DOHH2 (cell line): ENCODE measurements around the gene VWA7.

Experiments
- H3F3A ChIP-seq: fragments of 200-600 bp; sonication (generic), shearing (Covaris generic); 2 replicates; pipeline ENCODE4 v1.6.0; 2016; ENCODE audit warnings: antibody characterized with exemption, mild to moderate bottlenecking; ENCODE audit not compliant: control insufficient read depth, insufficient read depth
- H3K27ac ChIP-seq: fragments of 200-600 bp; sonication (generic); 2 replicates; pipeline ENCODE4 v1.5.1; 2014; ENCODE audit warnings: low read depth, mild to moderate bottlenecking, low read length, moderate library complexity
- H3K27me3 ChIP-seq: fragments of 200-600 bp; sonication (generic); 2 replicates; pipeline ENCODE4 v1.6.1; 2014; ENCODE audit warnings: mild to moderate bottlenecking, low read length, mixed read lengths; ENCODE audit not compliant: control insufficient read depth
- H3K36me3 ChIP-seq: fragments of 200-600 bp; sonication (generic); 2 replicates; pipeline ENCODE4 v1.6.1; 2014; ENCODE audit warnings: mild to moderate bottlenecking, low read length, moderate library complexity, mixed read lengths; ENCODE audit not compliant: control insufficient read depth
- H3K4me1 ChIP-seq: fragments of 200-600 bp; sonication (generic); 2 replicates; pipeline ENCODE4 v1.6.1; 2014; ENCODE audit warnings: mild to moderate bottlenecking, low read length, mixed read lengths; ENCODE audit not compliant: control insufficient read depth
- H3K4me2 ChIP-seq: fragments of 200-600 bp; sonication (generic); 2 replicates; pipeline ENCODE4 v1.6.0; 2014; ENCODE audit warnings: mild to moderate bottlenecking, low read length, moderate library complexity
- H3K4me3 ChIP-seq: fragments of 200-600 bp; sonication (generic); 2 replicates; pipeline ENCODE4 v1.5.1; 2014; ENCODE audit warnings: mild to moderate bottlenecking, low read length, mixed read lengths
- H3K79me2 ChIP-seq: fragments of 200-600 bp; sonication (generic); 2 replicates; pipeline ENCODE4 v1.6.1; 2014; ENCODE audit warnings: mild to moderate bottlenecking, low read length, mixed read lengths; ENCODE audit not compliant: control insufficient read depth
- H3K9me2 ChIP-seq: fragments of 200-600 bp; sonication (generic); replicated peaks from 2 replicates; pipeline ENCODE4 v1.6.1; 2014; ENCODE audit warnings: mild to moderate bottlenecking, low read length, mixed read lengths; ENCODE audit not compliant: control insufficient read depth
- H3K9me3 ChIP-seq: fragments of 200-600 bp; sonication (generic); 2 replicates; pipeline ENCODE4 v1.6.1; 2014; ENCODE audit warnings: antibody characterized with exemption, low read length, mixed read lengths; ENCODE audit not compliant: control insufficient read depth, insufficient read depth
- H4K20me1 ChIP-seq: fragments of 200-600 bp; sonication (generic); 2 replicates; pipeline ENCODE4 v1.6.0; 2014; ENCODE audit warnings: low read depth, mild to moderate bottlenecking, antibody characterized with exemption, low read length, moderate library complexity; ENCODE audit not compliant: control insufficient read depth, insufficient read depth
- CTCF ChIP-seq: fragments of 200-600 bp; sonication (generic); IDR thresholded peaks from one replicate; pipeline ENCODE4 v1.5.1; 2014; ENCODE audit warnings: antibody characterized with exemption, mild to moderate bottlenecking, low read depth, low read length; ENCODE audit not compliant: poor library complexity, severe bottlenecking
- EZH2phosphoT487 ChIP-seq: fragments of 200-600 bp; sonication (generic); IDR thresholded peaks from 2 replicates; pipeline ENCODE4 v1.6.1; 2017; ENCODE audit warnings: borderline replicate concordance, mild to moderate bottlenecking, antibody characterized with exemption, low read length, moderate library complexity, mixed read lengths

VWA7 gene

GRCh38 chr6:31776485-31776988 lies 591 bp downstream of the VWA7 start:
- Histone ChIP-seq H3K4me1 (peaks cover 17% of the 10 kb centered on the region), H3K36me3 (peaks cover 38% of the 10 kb centered on the region), H3K27me3 (no peaks in the 10 kb centered on the region), H3K4me3 (peak overlapping the region; percentile 19; the same call in 1 of the 2 replicates), H3K79me2 (no peaks in the 10 kb centered on the region), H3K9me3 (no peaks in the 10 kb centered on the region), H4K20me1 (no peaks in the 10 kb centered on the region), H3K4me2 (peak overlapping the region; percentile 43), H3K27ac (no peak overlapping the region), H3F3A (no peaks in the 10 kb centered on the region), H3K9me2 (no peaks in the 10 kb centered on the region)
- TF ChIP-seq CTCF = no peak
- no peak for TF ChIP-seq EZH2phosphoT487

- Histone ChIP-seq H3K9me3 (no peaks in the 10 kb centered on the region), H3K79me2 (no peaks in the 10 kb centered on the region), H3F3A (no peaks in the 10 kb centered on the region), H3K4me1 (peaks cover 17% of the 10 kb centered on the region), H3K9me2 (no peaks in the 10 kb centered on the region), H3K4me3 (no peak overlapping the region), H3K27ac (no peak overlapping the region), H3K36me3 (peaks cover 31% of the 10 kb centered on the region), H3K4me2 (no peak overlapping the region), H3K27me3 (no peaks in the 10 kb centered on the region), H4K20me1 (no peaks in the 10 kb centered on the region)
- TF ChIP-seq EZH2phosphoT487 (no peak), CTCF (no peak)
Observed at GRCh38 chr6:31775633-31776484, 1.3 kb downstream of the VWA7 start.

GRCh38 chr6:31775184-31775583 lies 1.9 kb downstream of the VWA7 start:
- Histone ChIP-seq H3K9me3 (no peaks in the 10 kb centered on the region), H3K4me3 (no peak overlapping the region), H3K27ac (no peak overlapping the region), H4K20me1 (no peaks in the 10 kb centered on the region), H3K27me3 (no peaks in the 10 kb centered on the region), H3K4me1 (peaks cover 17% of the 10 kb centered on the region), H3K36me3 (peaks cover 25% of the 10 kb centered on the region), H3K79me2 (no peaks in the 10 kb centered on the region), H3F3A (no peaks in the 10 kb centered on the region), H3K9me2 (no peaks in the 10 kb centered on the region), H3K4me2 (no peak overlapping the region)
- no peak for TF ChIP-seq CTCF
